Measurements from ENCODE around the gene ST6GAL1. TPM values are rescaled to one million over a fixed set of nuclear protein-coding genes. Genes with fewer than 3 reads are reported as not detected.

ST6GAL1 gene
- total and polyA plus RNA-seq, 11 donors = 19.4 to 120 (median 69.9) TPM

DNA sequence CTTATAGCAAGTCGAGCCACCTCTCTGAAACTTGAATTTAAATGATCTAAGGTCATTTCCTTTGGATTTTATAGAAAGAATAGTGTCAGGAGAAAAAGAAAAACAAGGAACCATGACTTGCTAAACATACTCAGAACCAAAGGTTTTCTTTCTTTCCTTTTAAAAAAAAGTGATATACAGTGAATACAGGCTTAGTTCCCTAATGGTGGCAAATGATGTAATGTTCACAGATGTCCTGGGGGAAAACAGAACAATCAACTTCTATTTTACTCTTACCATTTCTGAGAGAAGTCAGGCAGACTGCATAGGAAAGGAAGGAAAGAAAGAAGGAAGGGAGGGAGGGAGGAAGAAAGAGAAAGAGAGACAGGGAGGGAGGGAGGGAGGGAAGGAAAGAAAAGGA, 56.5 kb downstream of the ST6GAL1 start:
- no peak for ATAC-seq

DNA sequence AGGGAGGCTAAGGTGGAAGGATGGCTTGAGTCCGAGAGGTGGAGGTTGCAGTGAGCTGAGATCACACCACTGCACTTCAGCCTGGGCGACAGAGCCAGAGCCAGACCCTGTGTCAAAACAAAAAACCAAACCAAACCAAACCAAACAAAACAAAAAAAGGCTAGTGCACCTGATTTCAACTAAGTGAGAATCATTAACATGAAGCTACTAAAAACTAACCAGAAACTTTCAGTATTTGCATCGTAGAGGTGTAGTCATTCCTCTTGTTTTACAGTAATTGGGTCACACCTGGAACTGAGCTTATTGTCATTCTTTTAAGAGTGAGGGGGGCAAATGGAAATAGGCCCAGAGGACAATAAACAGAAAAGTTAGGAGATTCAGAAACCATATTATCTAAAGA, 58.5 kb downstream of the ST6GAL1 start:
- Histone ChIP-seq H3K36me3 (peaks cover 0 to 20% (median 0%) of the 10 kb centered on the region in 9 donors), H3K27ac (peak overlapping the region in 2 of 12 donors; percentile 40 to 47), H3K27me3 (no peaks in the 10 kb centered on the region), H3K4me3 (no peak overlapping the region), H3K9me3 (no peaks in the 10 kb centered on the region), H3K4me1 (peaks cover 0 to 69% (median 31%) of the 10 kb centered on the region in 12 donors)
- ATAC-seq (no peak), DNase-seq (no peak)
- TF ChIP-seq, protein P1, sequence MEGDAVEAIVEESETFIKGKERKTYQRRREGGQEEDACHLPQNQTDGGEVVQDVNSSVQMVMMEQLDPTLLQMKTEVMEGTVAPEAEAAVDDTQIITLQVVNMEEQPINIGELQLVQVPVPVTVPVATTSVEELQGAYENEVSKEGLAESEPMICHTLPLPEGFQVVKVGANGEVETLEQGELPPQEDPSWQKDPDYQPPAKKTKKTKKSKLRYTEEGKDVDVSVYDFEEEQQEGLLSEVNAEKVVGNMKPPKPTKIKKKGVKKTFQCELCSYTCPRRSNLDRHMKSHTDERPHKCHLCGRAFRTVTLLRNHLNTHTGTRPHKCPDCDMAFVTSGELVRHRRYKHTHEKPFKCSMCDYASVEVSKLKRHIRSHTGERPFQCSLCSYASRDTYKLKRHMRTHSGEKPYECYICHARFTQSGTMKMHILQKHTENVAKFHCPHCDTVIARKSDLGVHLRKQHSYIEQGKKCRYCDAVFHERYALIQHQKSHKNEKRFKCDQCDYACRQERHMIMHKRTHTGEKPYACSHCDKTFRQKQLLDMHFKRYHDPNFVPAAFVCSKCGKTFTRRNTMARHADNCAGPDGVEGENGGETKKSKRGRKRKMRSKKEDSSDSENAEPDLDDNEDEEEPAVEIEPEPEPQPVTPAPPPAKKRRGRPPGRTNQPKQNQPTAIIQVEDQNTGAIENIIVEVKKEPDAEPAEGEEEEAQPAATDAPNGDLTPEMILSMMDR (IDR thresholded peaks at IDR 0.05) = no peak
- TF ChIP-seq POLR2A (IDR thresholded peaks at IDR 0.05) = no peak
- 88 to 98% (median 93%) methylated on average over 3 of the region's 3 CpGs for WGBS, 4 donors
- intact Hi-C loops (cut with DNase I) = loop anchor here in 1 of 10 donors (10.0 kb wide), 1 partner anchor 176 kb away; no protein-coding TSS in a partner anchor

More for the DNA sequence above, 56.5 kb downstream of the ST6GAL1 start:
- DNase-seq = no peak
- no peak overlapping the region for H3K4me3 ChIP-seq
- H3K9me3 ChIP-seq = no peaks in the 10 kb centered on the region
- H3K36me3 ChIP-seq = peaks cover 0 to 24% (median 2%) of the 10 kb centered on the region in 9 donors
- TF ChIP-seq POLR2A (IDR thresholded peaks at IDR 0.05) = no peak
- TF ChIP-seq, protein P1 (IDR thresholded peaks at IDR 0.05) = no peak
- H3K4me1 ChIP-seq = peaks cover 0 to 65% (median 35%) of the 10 kb centered on the region in 12 donors
- 74 to 83% (median 77%) methylated on average over 1 of the region's 1 CpG for WGBS, 4 donors
- intact Hi-C loops (cut with DNase I) = loop anchor here in 1 of 10 donors (10.0 kb wide), 1 partner anchor 178 kb away; no protein-coding TSS in a partner anchor
- peak overlapping the region in 11 of 12 donors; percentile 6 to 86 (median 47) for H3K27ac ChIP-seq
- H3K27me3 ChIP-seq = no peaks in the 10 kb centered on the region

DNA sequence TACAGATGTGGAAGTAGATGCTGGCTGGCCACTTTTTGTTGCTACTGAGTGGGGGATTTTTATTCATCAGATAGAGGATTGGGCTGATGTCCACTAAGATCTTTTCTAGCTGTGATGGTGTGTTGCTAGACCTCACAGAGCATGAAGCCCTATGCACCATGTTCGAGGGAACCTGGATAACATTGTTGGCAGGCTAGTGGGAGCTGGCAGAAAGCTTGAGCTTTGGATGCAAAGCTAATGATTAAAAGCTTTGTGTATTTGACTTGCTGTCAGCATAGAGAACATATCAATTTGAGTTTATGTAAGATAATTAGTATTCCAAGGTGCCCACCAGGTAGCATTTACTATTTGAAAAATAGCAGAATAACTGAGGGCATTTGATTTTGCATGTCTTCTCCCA, 59.1 kb downstream of the ST6GAL1 start:
- Histone ChIP-seq H3K4me3 (no peak overlapping the region), H3K27ac (peak overlapping the region in 8 of 12 donors; percentile 2 to 52 (median 38)), H3K9me3 (no peaks in the 10 kb centered on the region), H3K4me1 (peaks cover 0 to 63% (median 27%) of the 10 kb centered on the region in 12 donors), H3K36me3 (peaks cover 0 to 23% (median 0%) of the 10 kb centered on the region in 9 donors), H3K27me3 (no peaks in the 10 kb centered on the region)
- WGBS, 4 donors = 49 to 73% (median 57%) methylated on average over 1 of the region's 1 CpG
- no peak for DNase-seq
- no peak for TF ChIP-seq POLR2A (IDR thresholded peaks at IDR 0.05)
- TF ChIP-seq, protein P1 (IDR thresholded peaks at IDR 0.05) = no peak
- no peak for ATAC-seq
- intact Hi-C loops (cut with DNase I) = loop anchor here in 1 of 10 donors (10.0 kb wide), 1 partner anchor 175 kb away; no protein-coding TSS in a partner anchor

DNA sequence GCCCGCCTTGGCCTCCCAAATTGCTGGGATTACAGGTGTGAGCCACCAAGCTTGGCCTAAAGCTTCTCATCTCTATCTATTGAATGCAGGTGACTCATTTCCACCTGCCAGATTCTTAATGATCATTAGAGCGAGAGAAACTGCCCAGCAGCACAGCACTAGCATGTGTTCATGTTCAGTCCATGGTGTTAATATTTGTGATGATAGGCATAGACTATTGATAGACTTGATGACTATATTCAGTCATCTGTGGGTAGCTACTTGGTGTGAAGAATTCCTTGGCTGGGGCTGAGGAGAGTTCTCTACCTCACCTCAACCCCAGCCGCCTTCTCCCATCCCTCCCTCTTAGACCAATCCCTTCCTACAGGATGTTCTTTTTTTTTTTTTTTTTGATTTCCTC, 60.0 kb downstream of the ST6GAL1 start:
- DNase-seq (no peak), ATAC-seq (peak in 1 of 4 donors; percentile 5)
- H3K27ac ChIP-seq = peak overlapping the region in 6 of 12 donors; percentile 6 to 52 (median 42)
- no peaks in the 10 kb centered on the region for H3K9me3 ChIP-seq
- H3K36me3 ChIP-seq = peaks cover 0 to 23% (median 0%) of the 10 kb centered on the region in 9 donors
- TF ChIP-seq POLR2A (IDR thresholded peaks at IDR 0.05) = no peak
- no peaks in the 10 kb centered on the region for H3K27me3 ChIP-seq
- WGBS, 4 donors = 96 to 98% (median 96%) methylated on average over 3 of the region's 3 CpGs
- no peak overlapping the region for H3K4me3 ChIP-seq
- H3K4me1 ChIP-seq = peaks cover 0 to 57% (median 27%) of the 10 kb centered on the region in 12 donors
- intact Hi-C loops (cut with DNase I) = no loop called here

All from heart left ventricle (tissue), 16 donors.